A673 (cell line): Measurements from ENCODE around the gene CYP2A6.
"Not testable (repeated sequence)": the region's sequence is repeated elsewhere in the genome, so short reads cannot be mapped to it uniquely, and the experiment has no call there.

Source experiments
- CTCF ChIP-seq: fragments of 300-800, 200-600 bp; sonication (generic); conservative IDR thresholded peaks from 2 replicates; pipeline ENCODE4 v1.5.1; 2017; ENCODE audit warnings: low read depth, mild to moderate bottlenecking, antibody characterized with exemption, low read length, moderate library complexity, mixed read lengths
- EZH2 ChIP-seq: fragments of 200-600 bp; sonication (generic); IDR thresholded peaks from 2 replicates; pipeline ENCODE4 v1.6.1; 2017; ENCODE audit warnings: borderline replicate concordance, low read depth, mild to moderate bottlenecking, mixed read lengths, antibody characterized with exemption, low read length; ENCODE audit not compliant: poor library complexity, severe bottlenecking

- not testable (repeated sequence) for TF ChIP-seq CTCF, EZH2
Measured at GRCh38 chr19:40810649-40811408, 39.4 kb downstream of the CYP2A6 start.
